HepG2 (cell line): ENCODE data around the gene IQCC. TPM values are rescaled to one million over a fixed set of nuclear protein-coding genes. Genes with fewer than 3 reads are reported as not detected.

Experiments used
- ARNT2 ChIP-seq: sonication (generic); formaldehyde crosslinking; IDR thresholded peaks from 2 replicates; pipeline ENCODE4 v1.8.0; 2022; ENCODE audit warnings: mild to moderate bottlenecking, low read depth, missing genetic modification reagents, moderate library complexity
- ATF5 ChIP-seq: sonication (generic); formaldehyde crosslinking; IDR thresholded peaks from 2 replicates; pipeline ENCODE4 v1.4.0; 2020; ENCODE audit warnings: mild to moderate bottlenecking, low read depth, missing genetic modification reagents
- CC2D1A ChIP-seq: sonication (generic); formaldehyde crosslinking; IDR thresholded peaks from 2 replicates; pipeline ENCODE4 v1.8.1; 2023; ENCODE audit warnings: mild to moderate bottlenecking, missing genetic modification reagents
- HBP1 ChIP-seq: IDR thresholded peaks from 2 replicates; pipeline ENCODE4 v1.6.1; 2016; ENCODE audit warnings: low read depth, control low read depth
- JARID2 ChIP-seq: sonication (generic); formaldehyde crosslinking; IDR thresholded peaks from 2 replicates; pipeline ENCODE4 v1.8.1; 2023; ENCODE audit warnings: missing genetic modification reagents, inconsistent platforms; ENCODE audit not compliant: insufficient replicate concordance
- KDM6A ChIP-seq: IDR thresholded peaks from 2 replicates; pipeline ENCODE4 v1.6.1; 2016; ENCODE audit warnings: low read depth
- NONO ChIP-seq, 2 experiments: fragments of 450-650 bp in 1 of 2; sonication (generic) in 1 of 2; formaldehyde crosslinking in 1 of 2; IDR thresholded peaks in 1 of 2; conservative IDR thresholded peaks in 1 of 2; 2 replicates each; pipeline versions ENCODE4 v1.6.1 to v1.8.0; 2017 to 2022; ENCODE audit warnings: mild to moderate bottlenecking in 1 of 2, missing genetic modification reagents in 1 of 2, moderate library complexity in 1 of 2
- REST ChIP-seq, 2 experiments: IDR thresholded peaks; 2 replicates each; pipeline ENCODE4 v1.6.1; 2011 to 2012; ENCODE audit warnings: low read length in 2 of 2, borderline replicate concordance in 1 of 2, low read depth in 1 of 2, mild to moderate bottlenecking in 1 of 2, moderate library complexity in 1 of 2
- SNRNP70 ChIP-seq: fragments of 200-400 bp; formaldehyde crosslinking; IDR thresholded peaks from 2 replicates; pipeline ENCODE4 v1.6.1; 2017; ENCODE audit warnings: mild to moderate bottlenecking, low read depth, low read length, moderate library complexity
- SOX5 ChIP-seq: IDR thresholded peaks from 2 replicates; pipeline ENCODE4 v1.6.1; 2016; ENCODE audit warnings: borderline replicate concordance
- ZMYM2 ChIP-seq: sonication (generic); formaldehyde crosslinking; IDR thresholded peaks from 2 replicates; pipeline ENCODE4 v1.8.0; 2022; ENCODE audit warnings: mild to moderate bottlenecking, missing genetic modification reagents
- ZNF776 ChIP-seq: sonication (generic); formaldehyde crosslinking; IDR thresholded peaks from 2 replicates; pipeline ENCODE4 v1.4.0; 2020; ENCODE audit warnings: mild to moderate bottlenecking, missing genetic modification reagents
- polyA plus RNA-seq, 8 experiments: library from polyadenylated mRNA; depleted of rRNA in 3 of 8; stranded (reverse) in 7 of 8; unstranded in 1 of 8; fragments of >200 nt; fragmentation: Illumina TruSeq in 4 of 8; extraction: Trizol in 4 of 8; gene quantifications; 2 replicates each; pipeline versions ENCODE4 v1.2.1 to v1.2.3, GENCODE V29; 2011 to 2016; ENCODE audit warnings: low read depth in 4 of 8, missing spikeins in 1 of 8, mixed read lengths in 1 of 8; ENCODE audit not compliant: insufficient read depth in 1 of 8
- total RNA-seq, 5 experiments: library from RNA; depleted of rRNA; stranded (reverse); fragments of >200 nt; fragmentation: Illumina TruSeq; extraction: Trizol; gene quantifications; 2 replicates each; pipeline ENCODE4 v1.2.3, GENCODE V29; 2016; ENCODE audit warnings: low read depth in 1 of 5
- TF ChIP-seq, protein P1 (sequence below): sonication (generic); formaldehyde crosslinking; conservative IDR thresholded peaks from 2 replicates; pipeline ENCODE4 v1.4.0; 2020; ENCODE audit warnings: mild to moderate bottlenecking, missing genetic modification reagents, moderate library complexity
- TF ChIP-seq, protein P2 (sequence below): sonication (generic); formaldehyde crosslinking; IDR thresholded peaks from 2 replicates; pipeline ENCODE4 v1.8.0; 2022; ENCODE audit warnings: mild to moderate bottlenecking, missing genetic modification reagents, moderate library complexity
- TF ChIP-seq, protein P3 (sequence below): fragments of 450-650 bp; IDR thresholded peaks from 2 replicates; pipeline ENCODE4 v1.6.1; 2017

IQCC gene
- total and polyA plus RNA-seq, 2 of the 13 experiments (the other 11 are each of a cell fraction or from before 2014, with no cell fraction given), result 1.7 to 3.0 TPM

DNA sequence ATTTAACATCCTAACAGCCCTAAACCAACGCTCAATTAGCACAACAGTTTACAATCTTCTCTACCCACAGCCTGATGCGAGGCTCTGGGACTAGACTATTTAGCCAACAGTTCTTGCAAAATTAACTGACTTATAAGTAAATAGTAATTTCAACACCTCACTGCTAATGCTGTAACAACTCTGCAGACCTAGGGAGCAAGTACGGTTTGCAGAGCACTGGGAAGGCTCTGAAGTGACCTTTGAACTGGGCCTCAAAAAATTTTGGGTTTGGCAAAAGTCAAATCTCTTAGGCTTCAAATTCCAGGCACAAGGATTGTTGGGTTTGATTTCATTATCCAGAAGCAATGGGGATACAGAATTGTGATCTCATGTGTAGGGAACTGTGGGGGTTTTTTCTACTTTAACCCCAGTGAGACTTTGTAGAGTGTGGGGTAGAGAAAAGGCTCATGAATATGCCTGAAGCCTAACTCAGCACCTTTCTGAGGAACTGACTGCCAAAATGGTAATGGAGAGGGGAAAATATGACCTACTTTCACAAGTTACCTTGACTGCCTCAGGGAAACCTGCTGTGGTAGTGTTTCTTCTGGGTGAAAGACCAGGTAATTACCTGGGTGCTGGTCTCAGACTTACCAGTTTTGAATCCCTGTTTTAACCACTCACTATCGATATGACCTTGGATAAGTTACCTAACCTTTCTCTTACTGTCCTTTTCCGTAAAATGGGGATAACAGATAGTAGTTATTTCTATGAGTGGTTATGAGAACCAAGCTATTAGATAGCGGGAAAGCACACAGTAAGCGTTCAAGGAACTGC, 26.9 kb upstream of the IQCC start (continued):
- TF ChIP-seq NONO (IDR thresholded peaks at IDR 0.05), result no peak
- TF ChIP-seq NONO (CRISPR knock-in tag; conservative IDR thresholded peaks at IDR 0.05), result 0 out of 2 replicates have a peak, but pooled peaks have one; percentile 40
- TF ChIP-seq, protein P1, sequence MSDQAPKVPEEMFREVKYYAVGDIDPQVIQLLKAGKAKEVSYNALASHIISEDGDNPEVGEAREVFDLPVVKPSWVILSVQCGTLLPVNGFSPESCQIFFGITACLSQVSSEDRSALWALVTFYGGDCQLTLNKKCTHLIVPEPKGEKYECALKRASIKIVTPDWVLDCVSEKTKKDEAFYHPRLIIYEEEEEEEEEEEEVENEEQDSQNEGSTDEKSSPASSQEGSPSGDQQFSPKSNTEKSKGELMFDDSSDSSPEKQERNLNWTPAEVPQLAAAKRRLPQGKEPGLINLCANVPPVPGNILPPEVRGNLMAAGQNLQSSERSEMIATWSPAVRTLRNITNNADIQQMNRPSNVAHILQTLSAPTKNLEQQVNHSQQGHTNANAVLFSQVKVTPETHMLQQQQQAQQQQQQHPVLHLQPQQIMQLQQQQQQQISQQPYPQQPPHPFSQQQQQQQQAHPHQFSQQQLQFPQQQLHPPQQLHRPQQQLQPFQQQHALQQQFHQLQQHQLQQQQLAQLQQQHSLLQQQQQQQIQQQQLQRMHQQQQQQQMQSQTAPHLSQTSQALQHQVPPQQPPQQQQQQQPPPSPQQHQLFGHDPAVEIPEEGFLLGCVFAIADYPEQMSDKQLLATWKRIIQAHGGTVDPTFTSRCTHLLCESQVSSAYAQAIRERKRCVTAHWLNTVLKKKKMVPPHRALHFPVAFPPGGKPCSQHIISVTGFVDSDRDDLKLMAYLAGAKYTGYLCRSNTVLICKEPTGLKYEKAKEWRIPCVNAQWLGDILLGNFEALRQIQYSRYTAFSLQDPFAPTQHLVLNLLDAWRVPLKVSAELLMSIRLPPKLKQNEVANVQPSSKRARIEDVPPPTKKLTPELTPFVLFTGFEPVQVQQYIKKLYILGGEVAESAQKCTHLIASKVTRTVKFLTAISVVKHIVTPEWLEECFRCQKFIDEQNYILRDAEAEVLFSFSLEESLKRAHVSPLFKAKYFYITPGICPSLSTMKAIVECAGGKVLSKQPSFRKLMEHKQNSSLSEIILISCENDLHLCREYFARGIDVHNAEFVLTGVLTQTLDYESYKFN (CRISPR knock-in tag), result peak; percentile 85
- TF ChIP-seq ARNT2 (CRISPR knock-in tag), result no peak
- no peak for TF ChIP-seq HBP1
- no peak for TF ChIP-seq REST (IDR thresholded peaks at IDR 0.05; ENCODE audit: borderline replicate concordance in 1 of 2, low read depth in 1 of 2, low read length in 2 of 2)
- TF ChIP-seq ZNF776 (CRISPR knock-in tag), result no peak
- TF ChIP-seq KDM6A (CRISPR knock-in tag), result peak; percentile 72; the same call in 1 of the 2 replicates
- 0 out of 2 replicates have a peak, but pooled peaks have one; percentile 9 for TF ChIP-seq ATF5
- TF ChIP-seq, protein P2, sequence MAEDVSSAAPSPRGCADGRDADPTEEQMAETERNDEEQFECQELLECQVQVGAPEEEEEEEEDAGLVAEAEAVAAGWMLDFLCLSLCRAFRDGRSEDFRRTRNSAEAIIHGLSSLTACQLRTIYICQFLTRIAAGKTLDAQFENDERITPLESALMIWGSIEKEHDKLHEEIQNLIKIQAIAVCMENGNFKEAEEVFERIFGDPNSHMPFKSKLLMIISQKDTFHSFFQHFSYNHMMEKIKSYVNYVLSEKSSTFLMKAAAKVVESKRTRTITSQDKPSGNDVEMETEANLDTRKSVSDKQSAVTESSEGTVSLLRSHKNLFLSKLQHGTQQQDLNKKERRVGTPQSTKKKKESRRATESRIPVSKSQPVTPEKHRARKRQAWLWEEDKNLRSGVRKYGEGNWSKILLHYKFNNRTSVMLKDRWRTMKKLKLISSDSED (CRISPR knock-in tag), result no peak
- TF ChIP-seq CC2D1A (CRISPR knock-in tag), result no peak
- peak; percentile 22 for TF ChIP-seq JARID2 (CRISPR knock-in tag)
- peak; percentile 59; the same call in 1 of the 2 replicates for TF ChIP-seq SOX5 (CRISPR knock-in tag)
- no peak for TF ChIP-seq ZMYM2 (CRISPR knock-in tag)
- TF ChIP-seq, protein P3, sequence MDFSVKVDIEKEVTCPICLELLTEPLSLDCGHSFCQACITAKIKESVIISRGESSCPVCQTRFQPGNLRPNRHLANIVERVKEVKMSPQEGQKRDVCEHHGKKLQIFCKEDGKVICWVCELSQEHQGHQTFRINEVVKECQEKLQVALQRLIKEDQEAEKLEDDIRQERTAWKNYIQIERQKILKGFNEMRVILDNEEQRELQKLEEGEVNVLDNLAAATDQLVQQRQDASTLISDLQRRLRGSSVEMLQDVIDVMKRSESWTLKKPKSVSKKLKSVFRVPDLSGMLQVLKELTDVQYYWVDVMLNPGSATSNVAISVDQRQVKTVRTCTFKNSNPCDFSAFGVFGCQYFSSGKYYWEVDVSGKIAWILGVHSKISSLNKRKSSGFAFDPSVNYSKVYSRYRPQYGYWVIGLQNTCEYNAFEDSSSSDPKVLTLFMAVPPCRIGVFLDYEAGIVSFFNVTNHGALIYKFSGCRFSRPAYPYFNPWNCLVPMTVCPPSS, result no peak
- TF ChIP-seq SNRNP70, result no peak
